ENCODE measurements around the gene ACTN1.

Gene ACTN1

GRCh38 chr14:68905107-68905895, 73.8 kb downstream of the ACTN1 start:
- Histone ChIP-seq H3K27ac (ENCODE audit: extremely low read depth, low read depth, low read length) (no peak overlapping the region), H3K9me3 (ENCODE audit: control insufficient read depth, insufficient read depth, low read depth, low read length) (no peaks in the 10 kb centered on the region), H3K36me3 (ENCODE audit: control insufficient read depth in 2 of 2, insufficient read depth in 1 of 2, low read length in 2 of 2) (peaks cover 0 to 68% of the 10 kb centered on the region in 2 experiments; a peak in 2 of 3 replicates), H3K4me3 (ENCODE audit: low read depth, low read length) (no peak overlapping the region), H3K4me1 (ENCODE audit: control insufficient read depth, insufficient read depth, low read length) (no peaks in the 10 kb centered on the region)
- ChIA-PET POLR2A (no interaction called here), CTCF (interaction anchor here (1.3 kb wide), 1 partner anchor 202 kb away, joined by 4 read pairs; no protein-coding TSS in a partner anchor)
- TF ChIP-seq, protein P1, sequence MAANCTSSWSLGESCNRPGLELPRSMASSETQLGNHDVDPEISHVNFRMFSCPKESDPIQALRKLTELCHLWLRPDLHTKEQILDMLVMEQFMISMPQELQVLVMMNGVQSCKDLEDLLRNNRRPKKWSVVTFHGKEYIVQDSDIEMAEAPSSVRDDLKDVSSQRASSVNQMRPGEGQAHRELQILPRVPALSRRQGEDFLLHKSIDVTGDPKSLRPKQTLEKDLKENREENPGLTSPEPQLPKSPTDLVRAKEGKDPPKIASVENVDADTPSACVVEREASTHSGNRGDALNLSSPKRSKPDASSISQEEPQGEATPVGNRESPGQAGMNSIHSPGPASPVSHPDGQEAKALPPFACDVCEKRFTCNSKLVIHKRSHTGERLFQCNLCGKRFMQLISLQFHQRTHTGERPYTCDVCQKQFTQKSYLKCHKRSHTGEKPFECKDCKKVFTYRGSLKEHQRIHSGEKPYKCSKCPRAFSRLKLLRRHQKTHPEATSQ (tag by site-specific recombination; IDR thresholded peaks at IDR 0.05) = no peak
- TF ChIP-seq ZFP37 (tag by site-specific recombination; IDR thresholded peaks at IDR 0.05) = no peak
- no peak for TF ChIP-seq ZNF549 (tag by site-specific recombination; IDR thresholded peaks at IDR 0.05)
- TF ChIP-seq, protein P2, sequence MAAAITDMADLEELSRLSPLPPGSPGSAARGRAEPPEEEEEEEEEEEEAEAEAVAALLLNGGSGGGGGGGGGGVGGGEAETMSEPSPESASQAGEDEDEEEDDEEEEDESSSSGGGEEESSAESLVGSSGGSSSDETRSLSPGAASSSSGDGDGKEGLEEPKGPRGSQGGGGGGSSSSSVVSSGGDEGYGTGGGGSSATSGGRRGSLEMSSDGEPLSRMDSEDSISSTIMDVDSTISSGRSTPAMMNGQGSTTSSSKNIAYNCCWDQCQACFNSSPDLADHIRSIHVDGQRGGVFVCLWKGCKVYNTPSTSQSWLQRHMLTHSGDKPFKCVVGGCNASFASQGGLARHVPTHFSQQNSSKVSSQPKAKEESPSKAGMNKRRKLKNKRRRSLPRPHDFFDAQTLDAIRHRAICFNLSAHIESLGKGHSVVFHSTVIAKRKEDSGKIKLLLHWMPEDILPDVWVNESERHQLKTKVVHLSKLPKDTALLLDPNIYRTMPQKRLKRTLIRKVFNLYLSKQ (tag by site-specific recombination; IDR thresholded peaks at IDR 0.05; ENCODE audit: borderline replicate concordance) = no peak
- no peak for TF ChIP-seq ZNF416 (tag by site-specific recombination; IDR thresholded peaks at IDR 0.05)
- no peak for TF ChIP-seq ZNF302 (tag by site-specific recombination; IDR thresholded peaks at IDR 0.05; ENCODE audit: low read depth)
- TF ChIP-seq ZNF76 (tag by site-specific recombination; IDR thresholded peaks at IDR 0.05; ENCODE audit: borderline replicate concordance, low read depth) = no peak
- no peak for TF ChIP-seq ZNF266 (tag by site-specific recombination; IDR thresholded peaks at IDR 0.05; ENCODE audit: low read depth)

DNA sequence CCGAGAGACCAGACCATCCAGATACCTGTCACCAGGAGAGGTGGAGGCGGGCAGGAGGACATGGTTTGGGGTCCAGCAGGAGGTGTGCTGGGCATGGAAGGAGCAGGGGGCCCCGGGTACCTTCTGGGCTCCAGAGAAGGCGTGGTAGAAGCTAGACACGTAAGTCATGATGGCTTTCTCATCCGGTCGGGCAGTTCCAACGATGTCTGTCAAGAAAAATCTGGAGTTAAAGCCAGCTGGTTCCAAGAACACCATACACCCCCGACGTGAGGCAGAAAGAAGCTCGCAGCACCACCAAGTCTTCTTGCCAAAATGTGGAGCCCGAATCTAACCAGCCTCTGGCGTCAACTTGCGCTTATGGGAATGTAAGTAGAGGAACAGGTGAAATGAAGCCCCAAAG, 76.7 kb downstream of the ACTN1 start:
- H3K27ac ChIP-seq (ENCODE audit: extremely low read depth, low read depth, low read length) = no peak overlapping the region
- TF ChIP-seq ZEB2 (tag by site-specific recombination; IDR thresholded peaks at IDR 0.05) (no peak), ZNF514 (tag by site-specific recombination; IDR thresholded peaks at IDR 0.05) (no peak), SETDB1 (IDR thresholded peaks at IDR 0.05; ENCODE audit: insufficient read length, low read length) (no peak), ZNF114 (tag by site-specific recombination; IDR thresholded peaks at IDR 0.05) (no peak), ZNF837 (tag by site-specific recombination; IDR thresholded peaks at IDR 0.05) (no peak), ZNF433 (tag by site-specific recombination; IDR thresholded peaks at IDR 0.05; ENCODE audit: low read depth) (no peak), ZNF473 (tag by site-specific recombination; IDR thresholded peaks at IDR 0.05) (no peak), ZNF416 (tag by site-specific recombination; IDR thresholded peaks at IDR 0.05) (no peak), ZNF670 (tag by site-specific recombination; IDR thresholded peaks at IDR 0.05; ENCODE audit: low read depth) (no peak), KLF7 (tag by site-specific recombination; IDR thresholded peaks at IDR 0.05; ENCODE audit: borderline replicate concordance) (no peak), ZNF223 (tag by site-specific recombination; IDR thresholded peaks at IDR 0.05) (no peak), ZNF274 (IDR thresholded peaks at IDR 0.05; ENCODE audit: low read length) (no peak), ZNF274 (tag by site-specific recombination; IDR thresholded peaks at IDR 0.05; ENCODE audit: borderline replicate concordance) (no peak), ZNF791 (tag by site-specific recombination; IDR thresholded peaks at IDR 0.05) (no peak), ZNF610 (tag by site-specific recombination; IDR thresholded peaks at IDR 0.05; ENCODE audit: borderline replicate concordance) (no peak), ZNF140 (tag by site-specific recombination; IDR thresholded peaks at IDR 0.05) (no peak), KLF17 (tag by site-specific recombination; IDR thresholded peaks at IDR 0.05) (no peak), ZNF169 (tag by site-specific recombination; IDR thresholded peaks at IDR 0.05) (no peak)
- TF ChIP-seq, protein P3, sequence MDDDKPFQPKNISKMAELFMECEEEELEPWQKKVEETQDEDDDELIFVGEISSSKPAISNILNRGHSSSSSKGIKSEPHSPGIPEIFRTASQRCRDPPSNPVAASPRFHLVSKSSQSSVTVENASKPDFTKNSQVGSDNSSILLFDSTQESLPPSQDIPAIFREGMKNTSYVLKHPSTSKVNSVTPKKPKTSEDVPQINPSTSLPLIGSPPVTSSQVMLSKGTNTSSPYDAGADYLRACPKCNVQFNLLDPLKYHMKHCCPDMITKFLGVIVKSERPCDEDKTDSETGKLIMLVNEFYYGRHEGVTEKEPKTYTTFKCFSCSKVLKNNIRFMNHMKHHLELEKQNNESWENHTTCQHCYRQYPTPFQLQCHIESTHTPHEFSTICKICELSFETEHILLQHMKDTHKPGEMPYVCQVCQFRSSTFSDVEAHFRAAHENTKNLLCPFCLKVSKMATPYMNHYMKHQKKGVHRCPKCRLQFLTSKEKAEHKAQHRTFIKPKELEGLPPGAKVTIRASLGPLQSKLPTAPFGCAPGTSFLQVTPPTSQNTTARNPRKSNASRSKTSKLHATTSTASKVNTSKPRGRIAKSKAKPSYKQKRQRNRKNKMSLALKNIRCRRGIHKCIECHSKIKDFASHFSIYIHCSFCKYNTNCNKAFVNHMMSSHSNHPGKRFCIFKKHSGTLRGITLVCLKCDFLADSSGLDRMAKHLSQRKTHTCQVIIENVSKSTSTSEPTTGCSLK (tag by site-specific recombination; IDR thresholded peaks at IDR 0.05) = no peak
- H3K4me3 ChIP-seq (ENCODE audit: low read depth, low read length) = no peak overlapping the region
- ChIA-PET CTCF (interaction anchor here (0.6 to 1.1 kb wide), 4 partner anchors 9 to 205 kb away, joined by 3 to 4 read pairs (median 3); no protein-coding TSS in a partner anchor), POLR2A (no interaction called here)
- peaks cover 8 to 70% of the 10 kb centered on the region in 2 experiments; a peak in 2 of 3 replicates for H3K36me3 ChIP-seq (ENCODE audit: control insufficient read depth in 2 of 2, insufficient read depth in 1 of 2, low read length in 2 of 2)
- H3K4me1 ChIP-seq (ENCODE audit: control insufficient read depth, insufficient read depth, low read length) = no peaks in the 10 kb centered on the region
- no peaks in the 10 kb centered on the region for H3K9me3 ChIP-seq (ENCODE audit: control insufficient read depth, insufficient read depth, low read depth, low read length)
